Measurements from ENCODE around the gene ENPEP.
A peak's percentile ranks its signal among the peaks of the same experiment; 100 is the strongest.

The ENPEP gene

DNA sequence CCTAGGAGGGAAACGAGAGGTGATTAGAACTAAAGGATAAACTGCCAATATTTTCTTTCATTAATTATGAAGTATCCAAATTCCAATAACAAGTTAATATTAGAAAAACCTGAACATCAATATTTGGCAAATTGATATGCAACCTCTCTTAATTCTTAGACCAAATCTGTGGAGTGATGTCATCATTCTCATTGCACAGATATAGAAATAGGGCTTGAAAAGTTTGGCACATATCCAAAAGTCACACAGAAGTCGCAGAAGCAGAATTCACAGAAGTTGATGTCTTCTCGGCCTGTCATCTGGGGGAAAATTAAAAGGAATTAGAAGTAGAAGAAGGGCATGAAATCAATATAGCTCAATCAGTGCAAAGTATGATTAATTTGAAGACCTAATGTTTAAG, 36.9 kb downstream of the ENPEP start:
- Histone ChIP-seq H2AFZ (ENCODE audit: low read depth, low read length, severe bottlenecking) (no peak overlapping the region), H3K9me2 (replicated peaks; ENCODE audit: insufficient read depth, low read length) (no peaks in the 10 kb centered on the region), H3K9me3 (ENCODE audit: insufficient read depth, low read length) (no peaks in the 10 kb centered on the region), H3K9ac (ENCODE audit: low read length) (no peak overlapping the region), H3K79me2 (ENCODE audit: insufficient read depth, low read length) (no peaks in the 10 kb centered on the region), H4K20me1 (ENCODE audit: low read depth, low read length) (no peaks in the 10 kb centered on the region), H3F3A (ENCODE audit: insufficient read depth) (no peaks in the 10 kb centered on the region), H3K27me3 (ENCODE audit: low read length) (no peaks in the 10 kb centered on the region), H3K4me3 (ENCODE audit: insufficient read depth, low read length, poor library complexity, severe bottlenecking) (no peak overlapping the region), H3K4me2 (ENCODE audit: low read depth, low read length, poor library complexity, severe bottlenecking) (no peak overlapping the region), H3K27ac (ENCODE audit: low read depth, low read length) (no peak overlapping the region), H3K36me3 (ENCODE audit: low read length) (no peaks in the 10 kb centered on the region)
- TF ChIP-seq, protein P1, sequence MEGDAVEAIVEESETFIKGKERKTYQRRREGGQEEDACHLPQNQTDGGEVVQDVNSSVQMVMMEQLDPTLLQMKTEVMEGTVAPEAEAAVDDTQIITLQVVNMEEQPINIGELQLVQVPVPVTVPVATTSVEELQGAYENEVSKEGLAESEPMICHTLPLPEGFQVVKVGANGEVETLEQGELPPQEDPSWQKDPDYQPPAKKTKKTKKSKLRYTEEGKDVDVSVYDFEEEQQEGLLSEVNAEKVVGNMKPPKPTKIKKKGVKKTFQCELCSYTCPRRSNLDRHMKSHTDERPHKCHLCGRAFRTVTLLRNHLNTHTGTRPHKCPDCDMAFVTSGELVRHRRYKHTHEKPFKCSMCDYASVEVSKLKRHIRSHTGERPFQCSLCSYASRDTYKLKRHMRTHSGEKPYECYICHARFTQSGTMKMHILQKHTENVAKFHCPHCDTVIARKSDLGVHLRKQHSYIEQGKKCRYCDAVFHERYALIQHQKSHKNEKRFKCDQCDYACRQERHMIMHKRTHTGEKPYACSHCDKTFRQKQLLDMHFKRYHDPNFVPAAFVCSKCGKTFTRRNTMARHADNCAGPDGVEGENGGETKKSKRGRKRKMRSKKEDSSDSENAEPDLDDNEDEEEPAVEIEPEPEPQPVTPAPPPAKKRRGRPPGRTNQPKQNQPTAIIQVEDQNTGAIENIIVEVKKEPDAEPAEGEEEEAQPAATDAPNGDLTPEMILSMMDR (IDR thresholded peaks at IDR 0.05; ENCODE audit: insufficient read depth, low read length, poor library complexity, severe bottlenecking) = no peak
- no peak for TF ChIP-seq EZH2phosphoT487 (conservative IDR thresholded peaks at IDR 0.05; ENCODE audit: low read length)

- Histone ChIP-seq H3K27me3 (ENCODE audit: low read length) (no peaks in the 10 kb centered on the region), H3K4me3 (ENCODE audit: insufficient read depth, low read length, poor library complexity, severe bottlenecking) (no peak overlapping the region), H3K9ac (ENCODE audit: low read length) (no peak overlapping the region), H3K9me3 (ENCODE audit: insufficient read depth, low read length) (no peaks in the 10 kb centered on the region), H3K36me3 (ENCODE audit: low read length) (no peaks in the 10 kb centered on the region), H3F3A (ENCODE audit: insufficient read depth) (no peaks in the 10 kb centered on the region), H2AFZ (ENCODE audit: low read depth, low read length, severe bottlenecking) (no peak overlapping the region), H3K9me2 (replicated peaks; ENCODE audit: insufficient read depth, low read length) (no peaks in the 10 kb centered on the region), H4K20me1 (ENCODE audit: low read depth, low read length) (no peaks in the 10 kb centered on the region), H3K27ac (ENCODE audit: low read depth, low read length) (no peak overlapping the region), H3K4me2 (ENCODE audit: low read depth, low read length, poor library complexity, severe bottlenecking) (no peak overlapping the region), H3K79me2 (ENCODE audit: insufficient read depth, low read length) (no peaks in the 10 kb centered on the region)
- no peak for TF ChIP-seq EZH2phosphoT487 (conservative IDR thresholded peaks at IDR 0.05; ENCODE audit: low read length)
- TF ChIP-seq, protein P1 (IDR thresholded peaks at IDR 0.05; ENCODE audit: insufficient read depth, low read length, poor library complexity, severe bottlenecking) = peak; percentile 9
Measured at GRCh38 chr4:110514889-110515479, 39.0 kb downstream of the ENPEP start.

DNA sequence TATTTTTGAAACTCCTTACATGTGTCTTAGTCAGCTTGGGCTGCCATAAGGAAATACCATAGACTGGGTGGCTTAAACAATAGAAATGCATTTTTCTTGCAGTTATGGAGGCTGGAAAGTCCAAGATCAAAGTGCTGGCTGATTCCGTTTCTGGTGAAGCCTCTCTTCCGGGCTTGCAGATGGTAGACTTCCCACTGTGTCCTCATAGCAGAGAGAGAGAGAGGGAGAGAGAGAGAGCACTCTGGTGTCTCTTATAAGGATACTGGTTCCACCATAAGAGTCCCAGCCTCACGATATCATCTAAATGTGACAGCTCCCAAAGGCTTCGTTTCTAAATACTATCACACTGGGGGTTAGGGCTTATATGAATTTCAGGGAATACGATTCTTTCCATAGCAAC, 39.7 kb downstream of the ENPEP start:
- no peaks in the 10 kb centered on the region for H3K36me3 ChIP-seq (ENCODE audit: low read length)
- H3K27me3 ChIP-seq (ENCODE audit: low read length) = no peaks in the 10 kb centered on the region
- no peaks in the 10 kb centered on the region for H4K20me1 ChIP-seq (ENCODE audit: low read depth, low read length)
- no peaks in the 10 kb centered on the region for H3K9me3 ChIP-seq (ENCODE audit: insufficient read depth, low read length)
- peak overlapping the region; percentile 47 for H3K4me3 ChIP-seq (ENCODE audit: insufficient read depth, low read length, poor library complexity, severe bottlenecking)
- no peaks in the 10 kb centered on the region for H3K9me2 ChIP-seq (replicated peaks; ENCODE audit: insufficient read depth, low read length)
- H3K9ac ChIP-seq (ENCODE audit: low read length) = no peak overlapping the region
- TF ChIP-seq, protein P1 (IDR thresholded peaks at IDR 0.05; ENCODE audit: insufficient read depth, low read length, poor library complexity, severe bottlenecking) = no peak
- TF ChIP-seq EZH2phosphoT487 (conservative IDR thresholded peaks at IDR 0.05; ENCODE audit: low read length) = no peak
- no peaks in the 10 kb centered on the region for H3F3A ChIP-seq (ENCODE audit: insufficient read depth)
- no peak overlapping the region for H2AFZ ChIP-seq (ENCODE audit: low read depth, low read length, severe bottlenecking)
- H3K4me2 ChIP-seq (ENCODE audit: low read depth, low read length, poor library complexity, severe bottlenecking) = peak overlapping the region; percentile 54
- H3K27ac ChIP-seq (ENCODE audit: low read depth, low read length) = no peak overlapping the region
- H3K79me2 ChIP-seq (ENCODE audit: insufficient read depth, low read length) = no peaks in the 10 kb centered on the region

All from SU-DHL-6 (cell line).